Measurements from ENCODE around the gene CARD10. TPM values are rescaled to one million over a fixed set of nuclear protein-coding genes. Genes with fewer than 3 reads are reported as not detected.

The CARD10 gene
- 2.0 TPM for total RNA-seq

- DNase-seq = no peak
Measured at GRCh38 chr22:37519268-37520195, at the start of gene CARD10. TSS of gene CARD10 (minus strand) at chr22:37519415. CDS start at chr22:37519200, 215 bp downstream.

- DNase-seq = no peak
Measured at GRCh38 chr22:37568448-37569008, 49.3 kb upstream of the CARD10 start.

GRCh38 chr22:37568012-37568411 is 48.8 kb upstream of the CARD10 start:
- DNase-seq = no peak

- DNase-seq = peak; percentile 45
Measured at GRCh38 chr22:37566903-37567798, 47.9 kb upstream of the CARD10 start.

- DNase-seq = no peak
Measured at GRCh38 chr22:37566329-37566837, 47.2 kb upstream of the CARD10 start.

GRCh38 chr22:37565830-37566229 is 46.6 kb upstream of the CARD10 start:
- no peak for DNase-seq

GRCh38 chr22:37564111-37564711 is 45.0 kb upstream of the CARD10 start:
- no peak for DNase-seq

- peak; percentile 72 for DNase-seq
Measured at GRCh38 chr22:37563153-37564081, 44.2 kb upstream of the CARD10 start.

- DNase-seq = no peak
Measured at GRCh38 chr22:37562049-37562875, 43.0 kb upstream of the CARD10 start.

GRCh38 chr22:37561212-37562048 is 42.2 kb upstream of the CARD10 start:
- peak; percentile 47 for DNase-seq

- DNase-seq = no peak
Measured at GRCh38 chr22:37560608-37561211, 41.5 kb upstream of the CARD10 start.

GRCh38 chr22:37559901-37560607 is 40.8 kb upstream of the CARD10 start, which contains the start of gene CDC42EP1:
TSS of gene CDC42EP1 (plus strand) at chr22:37560480. CDS start at chr22:37566350, 5,870 bp downstream.
- DNase-seq = peak; percentile 46

- DNase-seq = no peak
Measured at GRCh38 chr22:37559521-37559900, 40.3 kb upstream of the CARD10 start.

- DNase-seq = no peak
Measured at GRCh38 chr22:37558815-37559214, 39.6 kb upstream of the CARD10 start.

- DNase-seq = no peak
Measured at GRCh38 chr22:37557321-37558001, 38.2 kb upstream of the CARD10 start.

- no peak for DNase-seq
Measured at GRCh38 chr22:37556710-37557109, 37.5 kb upstream of the CARD10 start.

- DNase-seq = no peak
Measured at GRCh38 chr22:37555029-37555428, 35.8 kb upstream of the CARD10 start.

All from occipital lobe (tissue), 2 donors.